Measurements from ENCODE around the gene SAXO2. TPM values are rescaled to one million over a fixed set of nuclear protein-coding genes. Genes with fewer than 3 reads are reported as not detected.
"Not testable (repeated sequence)": the region's sequence is repeated elsewhere in the genome, so short reads cannot be mapped to it uniquely, and the experiment has no call there.

SAXO2 gene
- total and polyA plus RNA-seq, 2 of the 4 experiments (the other 2 are of a cell fraction) = 0.14 TPM; not detected in 1

GRCh38 chr15:82231842-82232241 is 30.8 kb upstream of the SAXO2 start:
- no peak overlapping the region for H2BK5ac ChIP-seq (ENCODE audit: low read depth, low read length, poor library complexity, severe bottlenecking)
- intact Hi-C loops (cut with micrococcal nuclease) = no loop called here
- no peak overlapping the region for H3K27ac ChIP-seq (ENCODE audit: insufficient read depth, low read length)
- H2BK20ac ChIP-seq (ENCODE audit: low read depth, low read length) = no peak overlapping the region
- no peaks in the 10 kb centered on the region for H3K79me1 ChIP-seq (ENCODE audit: low read depth in 1 of 2, low read length in 2 of 2)
- H4K8ac ChIP-seq (ENCODE audit: low read depth in 2 of 2, low read length in 2 of 2) = no peak overlapping the region
- no peak overlapping the region for H2AK5ac ChIP-seq (ENCODE audit: low read depth, low read length)
- H3K27me3 ChIP-seq (ENCODE audit: control insufficient read depth, insufficient read depth, low read length) = no peaks in the 10 kb centered on the region
- H2AK9ac ChIP-seq (replicated peaks; ENCODE audit: low read depth, low read length, poor library complexity) = no peak overlapping the region
- no peak overlapping the region for H3K18ac ChIP-seq (ENCODE audit: low read depth, low read length)
- H3K9me1 ChIP-seq (ENCODE audit: insufficient read depth, low read length) = 0 out of 2 replicates have a peak, but pooled peaks cover 3% of the 10 kb centered on the region
- no peak overlapping the region for H3K9ac ChIP-seq (ENCODE audit: low read depth, low read length)
- H3K14ac ChIP-seq (replicated peaks; ENCODE audit: low read depth, low read length) = peak overlapping the region; percentile 57; the same call in 1 of the 2 replicates
- H3K4ac ChIP-seq (ENCODE audit: low read depth, low read length) = no peak overlapping the region
- no peak overlapping the region for H4K5ac ChIP-seq (ENCODE audit: low read depth, low read length)
- no TSS peak for BruUV-seq (replicated peaks)
- TF ChIP-seq ELK1 (IDR thresholded peaks at IDR 0.05; ENCODE audit: borderline replicate concordance, low read depth, low read length) = no peak
- ChIA-PET POLR2A (ENCODE audit: unreplicated experiment) (no interaction called here), CTCF (no interaction called here)
- no peaks in the 10 kb centered on the region for H3K9me3 ChIP-seq (ENCODE audit: control insufficient read depth, insufficient read depth, low read length)
- ATAC-seq (ENCODE audit: low read depth) (no peak), DNase-seq (no peak)
- WGBS, 2 experiments (ENCODE audit: extremely low coverage in 2 of 2, insufficient read length in 1 of 2) = 75% methylated on average over 2 of the region's 2 CpGs; no CpG with 5 or more reads in 1 of the 2 experiments
- no peak overlapping the region for H2BK120ac ChIP-seq (ENCODE audit: low read depth, low read length)
- no peak overlapping the region for H2AFZ ChIP-seq (replicated peaks; ENCODE audit: low read length, poor library complexity)
- no peak overlapping the region for H2BK15ac ChIP-seq (ENCODE audit: low read depth, low read length)
- dilution Hi-C loops (cut with HindIII; ENCODE audit: low sequenced_read_pairs, unreplicated experiment) = no loop called here
- no peaks in the 10 kb centered on the region for H4K20me1 ChIP-seq (ENCODE audit: insufficient read depth, low read length)
- no peak overlapping the region for H3K4me2 ChIP-seq (ENCODE audit: low read depth, low read length)
- in situ Hi-C loops (cut with MboI; ENCODE audit: low sequenced_read_pairs) = no loop called here
- no peak overlapping the region for H3K4me3 ChIP-seq (ENCODE audit: insufficient read depth, low read depth, low read length)
- no peak overlapping the region for H4K91ac ChIP-seq (ENCODE audit: insufficient read depth, low read depth, low read length)
- H3K4me1 ChIP-seq (ENCODE audit: control insufficient read depth, insufficient read depth, low read length) = no peaks in the 10 kb centered on the region
- peaks cover 4% of the 10 kb centered on the region for H3K36me3 ChIP-seq (ENCODE audit: control insufficient read depth, insufficient read depth, low read length)
- no peak overlapping the region for H3K23ac ChIP-seq (ENCODE audit: low read depth, low read length)
- no peak overlapping the region for H3K56ac ChIP-seq (ENCODE audit: extremely low read depth, insufficient read depth, low read length)

- H4K8ac ChIP-seq (ENCODE audit: low read depth in 2 of 2, low read length in 2 of 2); H3K27ac ChIP-seq (ENCODE audit: insufficient read depth, low read length); DNase-seq; CTCF ChIA-PET; H3K36me3 ChIP-seq (ENCODE audit: control insufficient read depth, insufficient read depth, low read length); ATAC-seq (ENCODE audit: low read depth); H2BK15ac ChIP-seq (ENCODE audit: low read depth, low read length); H3K9me3 ChIP-seq (ENCODE audit: control insufficient read depth, insufficient read depth, low read length); in situ Hi-C loops (cut with MboI; ENCODE audit: low sequenced_read_pairs); BruUV-seq (replicated peaks); H3K23ac ChIP-seq (ENCODE audit: low read depth, low read length); POLR2A ChIA-PET (ENCODE audit: unreplicated experiment); H2BK20ac ChIP-seq (ENCODE audit: low read depth, low read length); H3K9me1 ChIP-seq (ENCODE audit: insufficient read depth, low read length); H3K79me1 ChIP-seq (ENCODE audit: low read depth in 1 of 2, low read length in 2 of 2); H2AFZ ChIP-seq (replicated peaks; ENCODE audit: low read length, poor library complexity); H3K4me2 ChIP-seq (ENCODE audit: low read depth, low read length); H4K20me1 ChIP-seq (ENCODE audit: insufficient read depth, low read length); H3K27me3 ChIP-seq (ENCODE audit: control insufficient read depth, insufficient read depth, low read length); H2AK5ac ChIP-seq (ENCODE audit: low read depth, low read length); H2AK9ac ChIP-seq (replicated peaks; ENCODE audit: low read depth, low read length, poor library complexity); H2BK120ac ChIP-seq (ENCODE audit: low read depth, low read length); H2BK5ac ChIP-seq (ENCODE audit: low read depth, low read length, poor library complexity, severe bottlenecking); H3K18ac ChIP-seq (ENCODE audit: low read depth, low read length); H3K4me1 ChIP-seq (ENCODE audit: control insufficient read depth, insufficient read depth, low read length); H3K4me3 ChIP-seq (ENCODE audit: insufficient read depth, low read depth, low read length); H3K4ac ChIP-seq (ENCODE audit: low read depth, low read length); H3K9ac ChIP-seq (ENCODE audit: low read depth, low read length); dilution Hi-C loops (cut with HindIII; ENCODE audit: low sequenced_read_pairs, unreplicated experiment); intact Hi-C loops (cut with micrococcal nuclease); H3K14ac ChIP-seq (replicated peaks; ENCODE audit: low read depth, low read length); H4K5ac ChIP-seq (ENCODE audit: low read depth, low read length); H4K91ac ChIP-seq (ENCODE audit: insufficient read depth, low read depth, low read length); H3K56ac ChIP-seq (ENCODE audit: extremely low read depth, insufficient read depth, low read length): not testable (repeated sequence)
- no CpG with 5 or more reads among the region's 3 CpGs for WGBS, 2 experiments (ENCODE audit: extremely low coverage in 2 of 2, insufficient read length in 1 of 2)
These were observed 24.6 kb upstream of the SAXO2 start for GRCh38 chr15:82237944-82238534.

Measured in IMR-90 (cell line).